ENCODE measurements around the gene DENND4B. TPM values are rescaled to one million over a fixed set of nuclear protein-coding genes. Genes with fewer than 3 reads are reported as not detected.
A peak's percentile ranks its signal among the peaks of the same experiment; 100 is the strongest.

The DENND4B gene
- polyA plus RNA-seq, 1 of the 3 experiments (the other 2 are of a cell fraction): 29.6 TPM

DNA sequence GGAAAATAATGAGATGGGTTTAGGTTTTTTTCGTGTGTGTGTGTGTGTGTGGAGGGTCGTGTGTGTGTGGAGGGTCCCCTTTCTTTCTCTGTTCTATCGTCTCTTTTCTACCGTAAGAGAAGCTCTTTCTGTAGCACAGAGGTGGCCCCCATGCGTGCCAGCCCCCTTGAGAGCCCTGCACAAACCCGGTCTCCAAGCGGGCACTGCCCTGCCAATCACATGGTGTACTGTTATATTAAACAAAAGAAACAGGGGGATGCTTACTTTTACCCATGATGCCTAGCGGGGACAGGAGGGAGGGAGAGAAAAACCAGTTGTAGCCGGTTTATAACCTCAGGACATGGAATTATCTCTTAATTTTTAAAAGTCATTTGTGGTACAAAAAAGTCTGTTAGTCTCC, 64.8 kb downstream of the DENND4B start:
- no peaks in the 10 kb centered on the region for H3K9me3 ChIP-seq
- CTCF ChIA-PET: interaction anchor here (0.7 to 3.3 kb wide), 8 partner anchors 9 to 105 kb away, joined by 3 to 16 read pairs (median 3); partner anchors contain the start of genes DENND4B and RAB13
- H3K27ac ChIP-seq (ENCODE audit: low read depth in 2 of 2, low read length in 1 of 2): peak overlapping the region; percentile 87 to 90
- no peaks in the 10 kb centered on the region for H3K27me3 ChIP-seq (ENCODE audit: insufficient read depth)
- TF ChIP-seq SIN3A (IDR thresholded peaks at IDR 0.05; ENCODE audit: borderline replicate concordance, low read depth, low read length) (peak; percentile 40; the same call in 1 of the 2 replicates), EZH2phosphoT487 (IDR thresholded peaks at IDR 0.05; ENCODE audit: borderline replicate concordance, low read depth) (no peak), GABPA (IDR thresholded peaks at IDR 0.05; ENCODE audit: low read depth) (no peak), NFIC (IDR thresholded peaks at IDR 0.05; ENCODE audit: borderline replicate concordance) (peak; percentile 22; the same call in 1 of the 2 replicates), TAF1 (IDR thresholded peaks at IDR 0.05; ENCODE audit: borderline replicate concordance, low read depth, low read length) (peak; percentile 69; the same call in 1 of the 2 replicates), POLR2AphosphoS5 (IDR thresholded peaks at IDR 0.05; ENCODE audit: low read depth, low read length) (peak; percentile 61; the same call in 1 of the 2 replicates), EP300 (IDR thresholded peaks at IDR 0.05; ENCODE audit: borderline replicate concordance in 1 of 2, low read depth in 1 of 2, low read length in 1 of 2) (no peak; a peak in 1 of 4 replicates), TEAD4 (IDR thresholded peaks at IDR 0.05; ENCODE audit: borderline replicate concordance, insufficient read depth) (no peak), GATA2 (CRISPR knock-in tag; IDR thresholded peaks at IDR 0.05) (no peak), SMC3 (IDR thresholded peaks at IDR 0.05; ENCODE audit: low read depth, low read length) (0 out of 2 replicates have a peak, but pooled peaks have one; percentile 4), MXI1 (IDR thresholded peaks at IDR 0.05; ENCODE audit: low read depth, low read length) (peak; percentile 74; the same call in 1 of the 2 replicates)
- TF ChIP-seq, protein P1, sequence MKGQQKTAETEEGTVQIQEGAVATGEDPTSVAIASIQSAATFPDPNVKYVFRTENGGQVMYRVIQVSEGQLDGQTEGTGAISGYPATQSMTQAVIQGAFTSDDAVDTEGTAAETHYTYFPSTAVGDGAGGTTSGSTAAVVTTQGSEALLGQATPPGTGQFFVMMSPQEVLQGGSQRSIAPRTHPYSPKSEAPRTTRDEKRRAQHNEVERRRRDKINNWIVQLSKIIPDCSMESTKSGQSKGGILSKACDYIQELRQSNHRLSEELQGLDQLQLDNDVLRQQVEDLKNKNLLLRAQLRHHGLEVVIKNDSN (IDR thresholded peaks at IDR 0.05; ENCODE audit: borderline replicate concordance, low read depth): peak; percentile 36; the same call in 1 of the 2 replicates
- TF ChIP-seq, protein P2, sequence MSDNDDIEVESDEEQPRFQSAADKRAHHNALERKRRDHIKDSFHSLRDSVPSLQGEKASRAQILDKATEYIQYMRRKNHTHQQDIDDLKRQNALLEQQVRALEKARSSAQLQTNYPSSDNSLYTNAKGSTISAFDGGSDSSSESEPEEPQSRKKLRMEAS (IDR thresholded peaks at IDR 0.05; ENCODE audit: low read depth): peak; percentile 69
- TF ChIP-seq, protein P3, sequence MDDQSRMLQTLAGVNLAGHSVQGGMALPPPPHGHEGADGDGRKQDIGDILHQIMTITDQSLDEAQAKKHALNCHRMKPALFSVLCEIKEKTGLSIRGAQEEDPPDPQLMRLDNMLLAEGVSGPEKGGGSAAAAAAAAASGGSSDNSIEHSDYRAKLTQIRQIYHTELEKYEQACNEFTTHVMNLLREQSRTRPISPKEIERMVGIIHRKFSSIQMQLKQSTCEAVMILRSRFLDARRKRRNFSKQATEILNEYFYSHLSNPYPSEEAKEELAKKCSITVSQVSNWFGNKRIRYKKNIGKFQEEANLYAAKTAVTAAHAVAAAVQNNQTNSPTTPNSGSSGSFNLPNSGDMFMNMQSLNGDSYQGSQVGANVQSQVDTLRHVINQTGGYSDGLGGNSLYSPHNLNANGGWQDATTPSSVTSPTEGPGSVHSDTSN (IDR thresholded peaks at IDR 0.05): peak; percentile 81
- H3K4me2 ChIP-seq: peak overlapping the region; percentile 83
- POLR2A ChIA-PET: interaction anchor here (0.8 to 2.9 kb wide), 8 partner anchors 16 to 248 kb away, joined by 3 to 14 read pairs (median 4); partner anchors contain the start of genes CHTOP, CREB3L4 and SLC39A1
- H3K79me2 ChIP-seq (ENCODE audit: insufficient read depth): peaks cover 94% of the 10 kb centered on the region
- H4K20me1 ChIP-seq (ENCODE audit: insufficient read depth): no peaks in the 10 kb centered on the region
- H3K4me1 ChIP-seq (ENCODE audit: control insufficient read depth in 1 of 2, insufficient read depth in 2 of 2, low read depth in 1 of 2, low read length in 1 of 2): peaks cover 15 to 16% of the 10 kb centered on the region in 2 experiments
- no peaks in the 10 kb centered on the region for H3K36me3 ChIP-seq (replicated peaks in 1 of 2; ENCODE audit: control insufficient read depth in 1 of 2, insufficient read depth in 2 of 2, low read length in 1 of 2)
- peak; percentile 76 for DNase-seq
- no peaks in the 10 kb centered on the region for H3K9me2 ChIP-seq
- H2AFZ ChIP-seq (ENCODE audit: low read depth): peak overlapping the region; percentile 67
- H3K4me3 ChIP-seq (ENCODE audit: low read depth in 2 of 2, low read length in 1 of 2): peak overlapping the region; percentile 36 to 56
- WGBS (ENCODE audit: low lambda C conversion rate): 10% methylated on average over 9 of the region's 9 CpGs
- H3F3A ChIP-seq (replicated peaks; ENCODE audit: insufficient read depth): peaks cover 24% of the 10 kb centered on the region
- H3K9ac ChIP-seq: peak overlapping the region; percentile 88

DNA sequence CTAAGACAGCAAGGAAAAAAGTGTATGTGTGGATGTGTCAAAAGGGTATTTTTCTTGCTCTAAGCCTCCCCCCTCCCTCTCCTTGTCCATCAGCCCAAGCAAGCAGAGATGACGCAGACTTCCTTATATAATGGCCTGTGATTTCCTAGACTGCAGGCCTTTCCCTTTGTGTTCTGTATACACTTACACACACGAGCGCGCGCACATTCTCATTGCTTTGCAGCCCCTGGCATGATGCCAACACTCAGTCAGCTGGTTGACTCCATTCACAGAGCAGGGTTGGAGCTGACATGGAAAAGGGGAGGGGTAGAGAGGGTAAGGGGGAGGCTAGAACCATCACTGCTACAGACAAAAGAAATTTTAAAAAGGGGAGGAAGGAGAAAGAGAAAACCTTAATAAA, 65.6 kb downstream of the DENND4B start:
- Histone ChIP-seq H2AFZ (ENCODE audit: low read depth) (peak overlapping the region; percentile 67), H3K27me3 (ENCODE audit: insufficient read depth) (no peaks in the 10 kb centered on the region), H3K9ac (peak overlapping the region; percentile 88), H3K36me3 (replicated peaks in 1 of 2; ENCODE audit: control insufficient read depth in 1 of 2, insufficient read depth in 2 of 2, low read length in 1 of 2) (no peaks in the 10 kb centered on the region), H3K9me3 (no peaks in the 10 kb centered on the region), H3K4me1 (ENCODE audit: control insufficient read depth in 1 of 2, insufficient read depth in 2 of 2, low read depth in 1 of 2, low read length in 1 of 2) (peaks cover 15 to 16% of the 10 kb centered on the region in 2 experiments), H3K27ac (ENCODE audit: low read depth in 2 of 2, low read length in 1 of 2) (peak overlapping the region; percentile 87 to 90), H3K79me2 (ENCODE audit: insufficient read depth) (peaks cover 90% of the 10 kb centered on the region), H4K20me1 (ENCODE audit: insufficient read depth) (no peaks in the 10 kb centered on the region), H3K4me3 (ENCODE audit: low read depth in 2 of 2, low read length in 1 of 2) (peak overlapping the region; percentile 36 to 56), H3K4me2 (peak overlapping the region; percentile 83), H3K9me2 (no peaks in the 10 kb centered on the region), H3F3A (replicated peaks; ENCODE audit: insufficient read depth) (peaks cover 24% of the 10 kb centered on the region)
- WGBS (ENCODE audit: low lambda C conversion rate): 34% methylated on average over 5 of the region's 5 CpGs
- CTCF ChIA-PET: interaction anchor here (0.7 to 3.3 kb wide), 7 partner anchors 9 to 105 kb away, joined by 3 to 16 read pairs (median 3); partner anchors contain the start of genes DENND4B and RAB13
- POLR2A ChIA-PET: interaction anchor here (0.7 to 2.9 kb wide), 9 partner anchors 15 to 247 kb away, joined by 3 to 14 read pairs (median 3); partner anchors contain the start of genes CHTOP, CREB3L4 and RPS27
- peak; percentile 81 for DNase-seq
- TF ChIP-seq RFX5 (IDR thresholded peaks at IDR 0.05; ENCODE audit: low read length) (no peak), GABPA (IDR thresholded peaks at IDR 0.05; ENCODE audit: low read depth) (no peak), ELF1 (IDR thresholded peaks at IDR 0.05) (no peak), JUND (IDR thresholded peaks at IDR 0.05) (no peak), NFIC (IDR thresholded peaks at IDR 0.05; ENCODE audit: borderline replicate concordance) (peak; percentile 99), POLR2AphosphoS5 (IDR thresholded peaks at IDR 0.05; ENCODE audit: low read depth, low read length) (no peak; the same call in 1 of the 2 replicates), GATA2 (CRISPR knock-in tag; IDR thresholded peaks at IDR 0.05) (no peak), SIN3A (IDR thresholded peaks at IDR 0.05; ENCODE audit: borderline replicate concordance, low read depth, low read length) (peak; percentile 95), CHD2 (IDR thresholded peaks at IDR 0.05; ENCODE audit: low read length, partially characterized antibody) (no peak), MEF2A (IDR thresholded peaks at IDR 0.05; ENCODE audit: borderline replicate concordance, low read depth) (no peak), NRF1 (IDR thresholded peaks at IDR 0.05; ENCODE audit: low read depth, low read length) (peak; percentile 41; the same call in 1 of the 2 replicates), FOSL2 (IDR thresholded peaks at IDR 0.05; ENCODE audit: borderline replicate concordance, low read depth) (peak; percentile 21; the same call in 1 of the 2 replicates)
- TF ChIP-seq, protein P3 (IDR thresholded peaks at IDR 0.05): peak; percentile 68; the same call in 1 of the 2 replicates
- TF ChIP-seq, protein P4, sequence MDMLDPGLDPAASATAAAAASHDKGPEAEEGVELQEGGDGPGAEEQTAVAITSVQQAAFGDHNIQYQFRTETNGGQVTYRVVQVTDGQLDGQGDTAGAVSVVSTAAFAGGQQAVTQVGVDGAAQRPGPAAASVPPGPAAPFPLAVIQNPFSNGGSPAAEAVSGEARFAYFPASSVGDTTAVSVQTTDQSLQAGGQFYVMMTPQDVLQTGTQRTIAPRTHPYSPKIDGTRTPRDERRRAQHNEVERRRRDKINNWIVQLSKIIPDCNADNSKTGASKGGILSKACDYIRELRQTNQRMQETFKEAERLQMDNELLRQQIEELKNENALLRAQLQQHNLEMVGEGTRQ (IDR thresholded peaks at IDR 0.05; ENCODE audit: borderline replicate concordance, low read depth, low read length): no peak

All from SK-N-SH (cell line).